Embryonic facial prominence (tissue), 1 donor: ENCODE results near the gene CDAN1.

Experiments used
- DNase-seq: peaks from one replicate; pipeline ENCODE4 v3.0.0-alpha.2; 2016; ENCODE audit errors: extremely low spot score

Gene CDAN1

GRCh38 chr15:42735382-42736165 is 1.4 kb downstream of the CDAN1 start:
- no peak for DNase-seq

GRCh38 chr15:42734076-42734672 is 2.8 kb downstream of the CDAN1 start:
- DNase-seq: no peak

GRCh38 chr15:42733027-42733426 is 3.9 kb downstream of the CDAN1 start:
- DNase-seq: no peak

- DNase-seq: no peak
Observed at GRCh38 chr15:42732095-42732827, 4.7 kb downstream of the CDAN1 start.

- DNase-seq: no peak
Observed at GRCh38 chr15:42731461-42731860, 5.5 kb downstream of the CDAN1 start.

- no peak for DNase-seq
Observed at GRCh38 chr15:42730536-42730935, 6.4 kb downstream of the CDAN1 start.

- DNase-seq: no peak
Observed at GRCh38 chr15:42730135-42730534, 6.8 kb downstream of the CDAN1 start.

GRCh38 chr15:42729409-42729808 is 7.5 kb downstream of the CDAN1 start:
- DNase-seq: no peak

- DNase-seq: no peak
Observed at GRCh38 chr15:42728972-42729371, 8.0 kb downstream of the CDAN1 start.

- DNase-seq: no peak
Observed at GRCh38 chr15:42728560-42728959, 8.4 kb downstream of the CDAN1 start.

- DNase-seq: no peak
Observed at GRCh38 chr15:42727750-42728381, 9.1 kb downstream of the CDAN1 start.

GRCh38 chr15:42726114-42726513 is 10.8 kb downstream of the CDAN1 start:
- DNase-seq: no peak

- no peak for DNase-seq
Observed at GRCh38 chr15:42725331-42725903, 11.5 kb downstream of the CDAN1 start.

GRCh38 chr15:42724276-42724675 is 12.7 kb downstream of the CDAN1 start:
- DNase-seq: no peak

GRCh38 chr15:42723068-42723467 is 13.9 kb downstream of the CDAN1 start:
- DNase-seq: no peak

- DNase-seq: no peak
Observed at GRCh38 chr15:42721916-42722315, 15.0 kb downstream of the CDAN1 start.

GRCh38 chr15:42721016-42721415 is 15.9 kb downstream of the CDAN1 start:
- DNase-seq: no peak

- DNase-seq: no peak
Observed at GRCh38 chr15:42720071-42720470, 16.9 kb downstream of the CDAN1 start.

- no peak for DNase-seq
Observed at GRCh38 chr15:42719043-42719442, 17.9 kb downstream of the CDAN1 start.

- DNase-seq: no peak
Observed at GRCh38 chr15:42716626-42717025, 20.3 kb downstream of the CDAN1 start.

- DNase-seq: no peak
Observed at GRCh38 chr15:42716125-42716524, 20.8 kb downstream of the CDAN1 start.

- no peak for DNase-seq
Observed at GRCh38 chr15:42712584-42712983, 24.3 kb downstream of the CDAN1 start.
